Measurements from ENCODE around the gene VSTM5.
"Not testable (repeated sequence)": the region's sequence is repeated elsewhere in the genome, so short reads cannot be mapped to it uniquely, and the experiment has no call there.

VSTM5 gene

DNA sequence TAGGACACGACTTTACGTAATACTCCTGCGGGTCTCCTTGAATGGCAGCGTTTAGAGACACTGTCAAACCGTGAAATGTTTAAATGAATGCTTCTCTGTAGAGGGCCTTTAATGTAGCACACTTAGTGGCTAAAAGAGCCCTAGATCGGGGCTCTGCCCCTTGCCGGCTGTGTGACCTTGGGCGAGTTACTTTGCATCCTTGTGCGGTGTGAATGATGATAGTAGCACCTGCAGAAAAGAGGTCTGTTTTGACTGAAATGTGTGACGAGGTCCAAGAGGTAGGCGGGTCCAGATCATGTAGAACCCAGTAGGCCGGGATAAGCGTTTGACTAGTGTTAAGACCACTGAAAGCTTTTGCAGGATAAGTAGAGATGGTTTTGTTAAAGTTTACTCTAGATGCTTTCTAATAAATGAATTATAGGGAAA, 65.5 kb downstream of the VSTM5 start:
- no peak for FAIRE-seq

DNA sequence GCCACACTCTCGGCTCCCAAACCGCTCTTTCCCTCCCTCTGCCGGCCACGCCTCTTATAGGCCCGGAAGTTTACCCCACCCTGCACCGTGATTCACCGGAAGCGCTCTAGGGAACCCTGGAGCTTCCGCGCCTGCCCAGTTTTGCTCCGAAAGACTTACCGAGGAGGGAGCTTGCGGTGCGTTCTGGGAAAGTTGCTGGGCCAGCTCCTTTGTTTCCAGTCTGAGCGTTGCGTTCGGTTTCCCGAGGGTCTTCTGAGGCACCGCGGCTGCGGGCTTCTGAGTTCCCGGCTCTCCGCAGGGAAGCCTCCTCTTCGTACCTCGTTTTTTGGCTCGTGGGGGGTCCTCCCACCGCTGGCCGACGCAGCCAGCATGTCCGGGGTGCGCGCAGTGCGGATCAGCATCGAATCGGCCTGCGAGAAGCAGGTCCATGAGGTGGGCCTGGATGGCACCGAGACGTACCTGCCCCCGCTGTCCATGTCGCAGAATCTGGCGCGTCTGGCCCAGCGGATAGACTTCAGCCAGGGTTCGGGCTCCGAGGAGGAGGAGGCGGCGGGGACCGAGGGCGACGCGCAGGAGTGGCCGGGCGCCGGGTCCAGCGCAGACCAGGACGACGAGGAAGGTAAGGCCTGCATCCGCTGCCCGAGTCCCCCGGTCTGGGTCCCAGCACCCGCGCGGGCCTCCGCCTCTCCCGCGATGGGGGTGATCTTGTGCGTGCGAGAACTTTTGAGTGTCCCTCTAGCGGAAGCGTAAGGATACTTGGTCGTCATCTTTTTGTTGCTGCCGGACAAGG, 66.1 kb downstream of the VSTM5 start, which contains the start of gene MED17:
Gene MED17, plus strand, starts transcription at position 138 of the 790 bp plus-strand sequence. Its CDS starts 232 bp downstream, at position 370.
- peak; percentile 94 for FAIRE-seq

DNA sequence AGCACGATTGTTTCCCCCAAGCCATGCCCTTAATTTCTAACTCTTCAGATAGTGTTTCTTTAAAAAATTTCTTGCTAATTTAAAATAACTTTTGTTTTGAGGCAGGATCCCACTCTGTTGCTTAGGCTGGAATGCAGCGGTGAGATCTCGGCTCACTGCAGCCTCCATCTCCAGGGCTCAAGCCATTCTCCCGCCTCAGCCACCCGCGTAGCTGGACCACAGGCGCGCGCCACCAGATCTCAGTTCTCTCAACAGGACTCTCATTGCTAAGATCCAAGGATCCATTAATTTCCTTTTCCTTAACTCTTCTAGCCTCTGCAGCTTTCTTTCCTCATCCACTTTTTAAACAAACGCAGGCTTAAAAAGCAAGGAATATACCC, 66.7 kb downstream of the VSTM5 start:
- FAIRE-seq, result no peak

DNA sequence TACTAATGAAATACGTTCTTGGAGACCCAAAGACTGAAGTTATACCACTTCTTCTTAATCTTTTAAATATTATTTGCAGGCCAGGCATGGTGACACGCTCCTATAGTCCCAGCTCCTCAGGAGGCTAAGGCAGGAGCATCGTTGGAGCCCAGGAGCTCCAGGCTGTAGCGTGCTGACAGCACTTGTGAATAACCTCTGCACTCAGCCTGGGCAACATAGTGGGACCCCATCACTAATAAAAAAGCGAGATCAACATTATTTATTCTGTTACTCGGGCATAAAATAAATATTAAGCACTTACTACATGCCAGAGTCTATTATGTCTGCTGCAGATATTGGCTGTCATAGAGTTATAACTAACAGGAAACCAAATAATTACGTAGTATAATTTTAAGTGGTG, 67.1 kb downstream of the VSTM5 start:
- no peak for FAIRE-seq

DNA sequence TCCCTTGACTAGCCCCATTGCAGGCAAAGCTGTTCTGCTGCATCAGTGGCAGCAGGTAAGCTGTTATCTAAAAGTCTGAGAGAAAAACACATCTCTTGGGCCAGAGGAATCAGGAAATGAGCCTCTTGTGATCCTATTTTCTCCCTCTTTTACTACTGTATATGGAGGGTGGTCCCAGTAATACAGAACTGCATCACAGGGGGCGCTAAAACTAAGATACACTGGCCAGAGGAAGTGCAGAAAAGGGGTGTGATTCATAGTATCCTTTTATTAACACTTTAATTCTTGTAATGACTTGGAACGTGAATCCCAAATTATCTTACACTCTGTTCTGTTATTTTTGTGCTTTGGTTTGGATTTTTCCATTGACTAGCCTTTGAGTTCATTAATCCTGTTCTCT, 75.1 kb downstream of the VSTM5 start:
- no peak for FAIRE-seq

DNA sequence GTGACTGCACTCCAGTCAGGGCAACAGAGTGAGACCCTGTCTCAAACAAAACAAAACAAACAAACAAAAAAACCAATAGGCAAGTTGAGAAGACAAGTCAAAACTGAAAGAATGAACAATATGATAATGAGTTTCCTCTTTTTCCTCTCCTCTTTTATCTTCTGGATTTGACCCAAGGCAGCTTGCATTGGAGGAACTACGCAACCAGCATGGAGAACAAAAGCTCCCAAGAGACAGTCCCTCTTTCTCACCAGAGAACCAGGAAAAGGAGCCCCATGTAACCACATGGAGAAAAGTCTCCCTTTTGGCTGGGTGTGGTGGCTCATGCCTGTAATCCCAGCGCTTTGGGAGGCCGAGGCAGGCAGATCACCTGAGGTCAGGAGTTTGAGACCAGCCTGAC, 75.9 kb downstream of the VSTM5 start:
- not testable (repeated sequence) for FAIRE-seq

DNA sequence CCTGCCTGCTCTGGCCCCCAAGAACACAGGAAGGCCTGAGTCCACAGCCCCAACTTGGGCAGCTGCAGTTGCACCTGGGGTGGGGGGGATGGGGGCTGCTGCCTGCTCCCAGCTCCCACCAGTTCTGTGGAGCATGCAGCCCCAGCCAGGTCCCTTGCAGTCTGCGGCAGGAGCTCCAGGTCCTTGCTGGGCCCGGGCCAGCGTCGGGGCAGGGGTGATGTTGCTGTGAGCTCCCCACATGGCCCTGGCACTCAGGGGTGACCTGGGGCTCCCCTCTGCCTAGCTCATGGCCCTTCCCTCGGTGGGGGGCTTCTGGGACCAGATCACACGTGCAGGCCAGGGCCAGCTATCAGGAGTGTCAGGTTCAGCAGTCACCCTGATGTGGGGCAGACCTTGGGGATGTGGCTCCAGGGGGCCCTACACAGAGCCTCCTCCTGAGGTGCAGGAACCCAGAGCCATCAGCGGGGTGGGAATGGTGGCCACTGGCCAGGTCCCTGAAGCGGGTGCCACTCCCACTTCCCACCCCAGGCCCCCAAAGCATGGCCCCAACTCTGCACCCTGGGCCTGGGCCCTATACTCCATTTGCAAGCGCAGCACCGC, 76.7 kb downstream of the VSTM5 start:
- FAIRE-seq, result no peak

DNA sequence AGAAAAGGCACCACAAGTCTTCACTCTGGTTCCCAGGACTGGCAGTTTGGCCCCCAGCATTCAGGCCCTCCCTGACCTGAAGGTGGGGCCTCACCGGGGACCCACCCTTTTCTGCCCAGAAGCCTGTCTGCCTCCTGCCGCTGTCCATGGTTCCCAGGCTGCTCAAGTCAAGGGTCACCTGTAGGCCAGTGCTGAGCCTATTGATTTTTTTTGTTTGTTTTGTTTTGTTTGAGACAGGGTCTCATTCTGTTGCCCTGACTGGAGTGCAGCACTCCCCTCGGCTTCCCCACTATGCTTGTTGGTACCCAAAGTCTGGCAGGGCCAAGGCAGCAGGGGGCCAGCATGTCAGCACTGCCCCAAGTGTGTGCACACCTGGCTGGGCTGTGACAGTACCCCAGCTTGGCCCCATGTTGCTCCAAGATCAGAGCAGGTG, 77.4 kb downstream of the VSTM5 start:
- no peak for FAIRE-seq

DNA sequence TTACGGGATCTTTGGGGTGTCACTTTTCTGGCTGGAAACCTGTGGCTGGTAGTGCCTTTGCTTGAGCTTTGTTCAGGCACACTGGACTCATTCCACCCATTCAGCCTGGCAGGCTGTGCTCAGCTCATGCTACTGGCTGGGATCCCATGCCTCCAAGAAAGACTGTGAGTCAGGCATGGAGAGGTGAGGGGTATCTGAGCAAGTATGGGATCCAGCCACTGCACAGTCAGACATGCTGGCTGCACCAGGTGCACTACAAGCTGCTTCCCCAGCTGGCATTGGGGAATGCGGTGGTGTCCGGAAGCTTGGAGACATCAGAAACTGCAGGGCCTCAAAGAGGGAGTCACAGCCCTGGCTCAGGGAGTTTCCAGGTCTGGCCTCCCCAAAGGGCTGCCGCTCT, 78.3 kb downstream of the VSTM5 start:
- no peak for FAIRE-seq

DNA sequence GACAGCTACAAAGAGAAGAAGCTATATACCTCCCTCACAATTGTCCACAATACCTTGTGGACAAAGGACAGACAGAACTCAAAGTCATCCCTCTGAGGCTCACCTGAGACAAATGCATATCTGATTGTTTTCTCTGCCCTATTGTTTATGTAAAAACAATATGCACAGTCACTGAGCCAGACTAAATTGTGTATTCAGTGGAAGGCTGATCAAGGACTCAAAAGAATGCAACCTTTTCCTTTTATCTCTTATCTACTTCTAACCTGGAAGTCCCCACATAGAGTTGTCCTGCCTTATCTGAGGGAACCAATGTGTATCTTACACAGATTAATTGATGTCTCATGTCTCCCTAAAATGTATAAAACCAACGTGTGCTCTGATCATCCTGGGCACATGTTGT, 80.3 kb downstream of the VSTM5 start:
- FAIRE-seq, result no peak

Data from A204.1 (cell line).